UCSD-AML1 (cell line): ENCODE measurements around the gene SHMT1.
A peak's percentile ranks its signal among the peaks of the same experiment; 100 is the strongest.
"Not testable (repeated sequence)": the region's sequence is repeated elsewhere in the genome, so short reads cannot be mapped to it uniquely, and the experiment has no call there.

ENCODE experiments used
- DNase-seq: peaks from one replicate; lab custom pipeline; 2025; ENCODE audit not compliant: unreplicated experiment; lab: John Stamatoyannopoulos, UW

The SHMT1 gene

DNA sequence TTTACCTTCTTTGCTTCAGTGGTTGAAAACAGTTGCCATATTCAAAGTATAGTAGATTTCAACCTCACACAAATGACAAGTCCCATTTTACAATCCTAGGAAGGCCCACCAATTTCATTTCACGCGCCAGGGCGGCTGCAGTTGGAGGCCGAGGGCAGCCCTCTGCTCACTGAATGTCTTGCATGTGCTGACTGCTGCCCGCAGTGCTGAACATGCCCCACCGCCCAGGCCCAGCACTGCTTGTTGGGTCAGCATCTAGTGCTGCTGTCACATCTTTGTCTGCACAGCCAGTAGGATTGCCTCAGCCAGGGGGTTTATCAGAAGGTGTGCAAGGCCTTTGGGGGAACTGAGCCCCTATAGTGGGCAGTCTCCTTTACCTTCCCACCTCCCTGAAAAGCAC lies 36.8 kb downstream of the SHMT1 start:
- DNase-seq, result no peak

DNA sequence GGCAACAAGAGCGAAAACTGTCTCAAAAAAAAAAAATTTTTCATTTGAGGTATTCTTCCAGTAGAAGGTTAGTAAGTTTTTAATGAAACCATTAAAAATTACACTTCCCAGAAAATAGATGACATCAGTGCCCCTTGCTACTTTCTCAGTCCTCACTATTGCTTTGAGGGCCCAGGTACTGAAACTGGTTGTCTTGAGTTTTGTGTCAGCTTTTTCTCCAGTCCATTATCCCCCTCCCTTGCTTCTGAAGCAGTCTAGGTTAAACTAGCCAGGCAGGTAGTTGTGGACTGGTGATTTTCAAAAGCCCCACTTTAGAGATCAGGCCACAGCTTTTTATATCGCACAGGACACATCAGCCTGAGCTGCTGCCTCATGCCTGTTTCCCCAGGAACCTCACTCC lies 37.3 kb downstream of the SHMT1 start:
- no peak for DNase-seq

DNA sequence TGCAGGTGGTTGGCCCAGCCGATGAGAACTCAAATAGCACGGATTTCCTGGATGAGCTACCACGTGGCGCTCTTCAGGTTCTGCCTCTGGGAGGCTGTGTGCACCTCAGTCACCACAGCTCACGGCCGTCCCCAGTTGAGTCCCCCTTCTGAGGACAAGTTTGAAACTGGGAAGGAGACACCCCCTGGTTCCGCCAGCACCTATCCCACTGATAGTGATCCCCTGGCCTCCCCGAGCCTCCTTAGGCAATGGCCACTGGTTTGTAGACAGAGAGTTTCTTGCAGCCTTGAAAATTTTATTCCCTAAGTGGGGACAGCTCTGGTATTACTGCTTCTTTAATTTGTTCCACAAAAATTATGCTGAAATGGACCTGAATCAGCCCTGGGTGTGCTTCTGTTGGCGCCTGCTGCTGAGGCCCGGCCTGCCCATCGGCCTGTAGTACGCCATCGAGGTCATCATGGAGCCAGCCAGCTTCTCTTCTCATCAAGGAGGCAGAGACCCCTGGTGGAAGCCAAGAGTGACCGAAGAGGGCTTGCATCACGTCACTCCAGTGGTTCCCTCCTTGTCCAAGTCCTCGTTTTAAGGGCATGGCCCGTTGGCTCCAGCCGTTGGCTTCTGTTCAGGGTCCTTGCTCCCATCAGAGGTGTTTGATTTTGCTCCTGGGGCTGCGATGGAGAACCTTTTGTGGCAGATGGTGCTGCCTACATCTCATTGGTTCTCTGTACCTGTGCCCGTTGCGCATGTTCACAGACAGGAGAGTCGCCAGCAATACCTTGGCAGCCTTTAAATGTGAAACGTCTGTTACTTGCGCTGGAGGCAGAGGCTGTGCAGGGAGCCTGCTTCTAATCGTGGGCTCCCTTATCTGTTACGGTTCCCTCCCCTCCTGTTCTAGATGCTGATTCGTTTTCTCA lies 39.0 kb downstream of the SHMT1 start:
- no peak for DNase-seq

DNA sequence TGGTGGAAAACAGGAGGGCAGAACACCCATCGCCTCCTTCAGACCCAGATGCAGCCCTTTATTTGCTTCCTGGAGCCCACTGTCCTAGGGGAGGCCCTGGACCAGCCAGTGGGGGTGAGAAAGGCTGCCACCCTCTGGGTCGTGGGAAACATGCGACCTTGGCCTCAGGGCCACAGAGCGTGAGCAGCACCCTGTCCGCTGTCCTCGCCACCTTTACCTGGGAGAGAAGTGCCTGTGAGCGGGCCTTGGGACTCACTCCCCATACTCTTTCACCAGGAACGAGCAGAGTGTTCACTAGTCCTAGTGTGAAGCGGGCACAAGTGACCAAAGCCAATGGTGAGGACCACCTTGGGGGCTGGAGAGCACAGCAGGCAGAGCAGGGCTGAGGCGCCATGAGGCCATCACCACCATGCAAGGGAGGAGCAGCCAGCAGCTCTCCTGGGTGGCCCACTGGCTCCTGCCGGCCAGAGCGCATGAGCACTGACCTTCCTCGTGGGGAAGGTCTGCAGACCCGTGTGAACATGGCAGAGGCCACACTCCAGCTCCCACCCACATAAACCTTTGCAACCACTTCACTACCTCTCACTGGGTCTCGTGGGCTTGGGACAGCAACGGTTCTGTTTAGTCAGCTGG lies 39.7 kb downstream of the SHMT1 start:
- DNase-seq, result no peak

DNA sequence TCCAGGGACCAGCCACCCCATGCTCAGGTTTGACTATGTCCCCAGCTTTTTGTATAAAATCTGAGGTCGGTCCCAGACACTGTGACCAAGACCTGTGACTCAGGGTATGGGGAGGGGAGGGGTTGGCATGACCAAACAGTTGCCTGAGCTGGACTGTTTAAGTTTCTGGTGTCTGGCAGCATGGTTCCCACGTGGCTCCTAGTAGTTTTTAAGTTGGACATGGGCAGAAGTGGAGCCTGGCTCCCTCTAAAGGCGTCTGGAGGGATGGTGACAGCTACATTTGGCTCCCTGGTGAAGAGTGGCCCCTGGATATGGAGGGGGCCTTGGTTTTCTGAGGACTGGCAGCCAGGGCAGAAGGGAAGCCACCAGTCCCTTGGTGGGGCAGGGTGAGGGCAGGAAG lies 40.3 kb downstream of the SHMT1 start:
- no peak for DNase-seq

DNA sequence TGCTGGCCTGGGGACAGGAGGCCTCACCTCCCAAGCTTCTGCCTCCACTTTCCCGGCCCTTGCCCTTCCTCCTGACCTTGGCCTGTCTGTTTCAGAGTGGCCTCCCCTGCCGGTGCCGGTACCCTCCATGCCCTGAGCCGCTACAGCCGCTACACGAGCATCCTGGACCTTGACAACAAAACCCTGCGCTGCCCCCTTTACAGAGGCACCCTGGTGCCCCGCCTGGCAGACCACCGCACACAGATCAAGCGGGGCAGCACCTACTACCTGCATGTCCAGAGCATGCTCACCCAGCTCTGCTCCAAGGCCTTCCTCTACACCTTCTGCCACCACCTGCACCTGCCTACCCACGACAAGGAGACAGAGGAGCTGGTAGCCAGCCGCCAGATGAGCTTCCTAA lies 40.8 kb downstream of the SHMT1 start:
- no peak for DNase-seq

DNA sequence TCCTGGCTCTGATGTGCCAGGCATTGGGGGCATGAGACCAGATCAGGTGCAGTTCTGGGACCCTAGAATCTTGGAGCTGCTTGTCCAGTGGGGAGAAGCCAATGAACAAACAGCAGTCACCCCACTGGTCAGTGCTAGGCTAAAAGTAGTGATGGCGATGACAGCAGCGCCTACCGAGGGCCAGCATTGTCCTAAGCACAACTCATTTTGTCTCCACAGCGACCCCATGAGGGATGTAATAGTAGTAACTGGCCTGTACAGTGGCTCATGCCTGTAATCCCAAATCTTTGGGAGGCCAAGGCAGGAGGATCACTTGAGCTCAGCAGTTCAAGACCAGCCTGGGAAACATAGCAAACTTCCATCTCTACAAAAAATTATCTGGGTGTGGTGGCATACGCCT lies 42.0 kb downstream of the SHMT1 start:
- no peak for DNase-seq

DNA sequence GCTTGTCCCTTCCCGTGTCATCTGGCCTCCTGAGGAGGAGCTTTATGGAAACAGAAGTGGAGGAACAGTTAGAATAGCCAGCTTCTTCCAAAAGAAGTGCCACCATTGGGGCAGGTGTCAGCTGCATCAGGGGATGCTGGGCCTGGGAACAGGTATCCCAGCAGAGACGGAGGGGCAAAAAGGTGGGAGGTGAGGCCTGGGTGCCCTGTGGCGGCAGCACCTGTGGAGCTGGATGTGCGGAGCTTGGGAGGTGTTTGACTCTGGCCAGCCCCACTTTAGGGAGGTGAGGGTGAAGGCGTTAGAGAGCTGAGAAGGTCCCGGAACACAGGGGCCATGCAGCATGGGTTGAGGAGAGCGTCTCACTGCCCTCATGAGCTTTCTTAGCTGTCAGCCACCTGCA lies 43.0 kb downstream of the SHMT1 start:
- DNase-seq, result no peak

DNA sequence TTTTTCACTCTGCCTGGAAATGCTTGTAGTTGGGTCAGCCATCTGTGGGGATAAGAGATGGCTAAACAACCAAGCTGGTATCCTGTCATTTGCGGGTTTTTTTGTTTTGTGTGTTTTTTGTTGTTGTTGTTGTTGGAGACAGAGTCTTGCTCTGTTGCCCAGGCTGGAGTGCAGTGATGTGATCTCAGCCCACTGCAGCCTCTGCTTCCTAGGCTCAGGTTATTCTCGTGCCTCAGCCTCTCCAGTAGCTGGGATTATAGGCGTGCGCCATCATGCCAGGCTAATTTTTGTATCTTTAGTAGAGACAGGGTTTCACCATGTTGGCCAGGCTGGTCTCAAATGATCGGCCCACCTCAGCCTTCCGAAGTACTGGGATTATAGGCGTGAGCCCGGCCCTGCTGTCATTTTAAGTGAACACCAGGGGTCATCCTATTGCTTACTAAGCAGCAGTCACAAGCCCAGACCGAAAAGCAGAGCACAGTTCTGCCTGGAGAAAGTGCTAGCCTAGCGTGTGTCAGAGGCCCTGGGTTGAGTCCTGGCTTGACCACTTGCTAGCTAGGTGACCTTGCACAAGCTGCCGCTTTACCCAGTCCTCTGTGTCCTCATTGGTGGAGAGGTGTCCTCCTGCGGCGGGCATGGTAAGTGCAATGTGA lies 43.6 kb downstream of the SHMT1 start:
- DNase-seq, result no peak

DNA sequence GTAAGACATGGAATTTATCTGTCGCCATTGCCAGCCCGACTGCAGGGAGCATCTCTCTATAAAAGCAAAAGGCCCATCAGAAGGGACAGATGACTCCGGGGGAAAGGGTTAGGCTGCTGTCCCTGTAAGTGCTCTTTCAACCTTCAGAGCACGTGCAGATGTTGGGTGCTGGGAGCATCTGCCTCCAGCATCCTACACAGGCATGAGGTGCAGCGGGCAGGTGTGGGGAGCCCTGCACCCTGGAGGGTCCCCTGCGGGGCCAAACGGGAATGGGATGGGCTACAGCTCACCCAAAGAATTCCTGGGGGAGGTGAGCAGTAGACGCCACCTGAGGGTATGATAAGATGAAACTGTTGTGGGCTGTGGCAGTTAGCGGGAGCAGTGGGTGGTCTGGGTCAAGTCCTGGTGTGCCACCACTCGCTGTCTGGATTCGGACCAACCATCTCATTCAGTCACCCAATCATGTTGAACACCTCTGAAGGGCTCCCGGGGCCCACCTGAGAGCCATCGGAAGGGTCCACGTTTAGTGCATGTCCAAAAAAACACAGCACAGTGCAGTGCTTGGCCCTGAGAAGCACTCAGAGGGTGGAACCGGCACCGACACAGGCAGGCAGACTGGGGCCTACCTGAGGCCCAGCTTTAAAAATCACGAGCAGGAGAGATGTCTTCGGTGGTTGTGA lies 44.4 kb downstream of the SHMT1 start:
- no peak for DNase-seq

DNA sequence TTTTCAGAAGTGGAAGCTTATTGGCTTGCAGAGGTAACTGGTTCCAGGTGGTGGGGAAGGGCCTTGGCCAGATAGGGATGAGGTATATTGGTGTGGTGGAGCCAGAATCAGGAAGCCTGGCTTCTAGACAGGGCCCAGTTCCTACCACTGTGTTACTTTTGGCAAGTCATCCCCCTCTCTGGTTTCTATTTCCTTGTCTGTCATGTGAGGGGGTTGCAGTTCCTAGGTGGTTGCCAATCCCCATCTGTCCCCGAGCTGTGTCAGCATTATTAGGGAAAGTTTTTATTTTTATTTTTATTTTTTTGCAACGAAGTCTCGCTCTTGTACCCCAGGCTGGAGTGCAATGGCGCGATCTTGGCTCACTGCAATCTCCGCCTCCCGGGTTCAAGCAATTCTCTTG lies 45.2 kb downstream of the SHMT1 start:
- no peak for DNase-seq

DNA sequence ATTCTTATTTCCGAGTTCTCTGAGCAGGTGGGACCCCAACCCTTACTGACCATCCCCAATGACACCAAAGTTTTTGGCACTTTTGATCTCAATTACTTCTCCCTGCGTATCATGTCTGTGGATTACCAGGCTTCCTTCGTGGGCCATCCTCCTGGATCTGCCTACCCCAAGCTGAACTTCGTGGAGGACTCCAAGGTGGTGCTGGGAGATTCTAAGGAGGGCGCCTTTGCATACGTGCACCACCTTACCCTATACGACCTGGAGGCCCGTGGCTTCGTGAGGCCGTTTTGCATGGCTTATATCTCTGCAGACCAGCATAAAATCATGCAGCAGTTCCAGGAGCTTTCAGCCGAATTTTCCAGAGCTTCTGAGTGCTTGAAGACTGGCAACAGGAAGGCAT lies 47.4 kb downstream of the SHMT1 start:
- no peak for DNase-seq

DNA sequence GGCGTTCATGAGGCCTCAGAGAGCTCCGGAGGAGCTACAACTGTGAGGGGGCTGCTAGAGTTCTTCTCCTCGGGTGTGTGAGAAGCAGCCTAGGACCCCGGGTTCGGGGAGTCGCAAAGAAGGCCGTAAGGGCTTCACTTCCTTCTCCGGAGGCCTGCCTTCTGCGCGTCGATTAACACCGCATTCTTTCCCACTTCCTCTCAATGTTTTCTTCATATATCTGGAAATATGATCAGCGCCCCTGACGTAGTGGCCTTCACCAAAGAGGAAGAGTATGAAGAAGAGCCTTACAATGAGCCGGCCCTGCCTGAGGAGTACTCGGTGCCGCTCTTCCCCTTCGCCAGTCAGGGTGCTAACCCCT lies 47.8 kb downstream of the SHMT1 start:
- no peak for DNase-seq

DNA sequence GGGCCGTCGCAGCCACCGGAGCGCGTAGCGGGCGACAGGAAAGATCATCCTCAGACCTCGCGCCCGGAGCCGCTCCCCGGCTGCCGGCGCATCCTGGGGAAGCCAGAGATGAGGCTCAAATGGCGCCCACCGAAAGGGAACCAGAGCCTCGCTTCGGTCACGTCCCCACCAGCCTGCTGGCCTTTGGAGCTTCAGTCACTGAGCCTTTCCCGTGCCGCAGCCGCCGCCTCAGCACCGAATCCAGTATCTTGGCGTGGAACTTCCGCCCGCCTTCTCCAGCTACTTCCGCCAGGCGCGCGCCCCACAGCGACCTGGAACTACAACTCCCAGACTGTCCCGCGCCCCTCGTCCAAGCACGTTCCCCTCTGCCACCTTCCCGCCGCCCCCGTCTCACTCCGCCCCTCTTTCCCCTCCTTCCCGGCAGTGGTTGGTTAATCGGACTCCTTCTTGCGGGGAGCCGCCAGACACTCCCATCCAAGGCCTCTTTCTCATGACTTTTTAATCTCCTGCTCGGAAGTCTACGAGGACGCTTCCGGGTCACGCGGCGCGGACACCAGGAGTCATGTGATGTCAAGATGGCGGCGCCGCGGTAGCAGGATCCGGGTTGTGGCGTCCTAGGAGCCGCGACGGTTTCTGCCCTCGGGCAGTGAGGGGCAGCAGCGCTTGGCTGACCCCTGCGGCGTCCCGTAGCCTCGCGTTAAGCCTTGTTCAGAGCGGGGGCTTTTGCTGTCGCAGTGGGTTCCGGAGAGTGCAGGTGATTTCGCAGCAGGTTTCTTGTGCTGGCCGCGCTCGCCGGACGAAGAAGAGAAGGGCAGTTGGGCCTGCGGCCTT lies 48.4 kb downstream of the SHMT1 start, which contains the start of the genes SMCR8 and TOP3A:
SMCR8 (plus strand) TSS at position 563 of the 831 bp plus-strand sequence. CDS start 497 bp downstream, outside the sequence.
TOP3A (minus strand) TSS at position 264 of the 831 bp plus-strand sequence; CDS start at position 48, 216 bp downstream.
- DNase-seq, result peak; percentile 97

DNA sequence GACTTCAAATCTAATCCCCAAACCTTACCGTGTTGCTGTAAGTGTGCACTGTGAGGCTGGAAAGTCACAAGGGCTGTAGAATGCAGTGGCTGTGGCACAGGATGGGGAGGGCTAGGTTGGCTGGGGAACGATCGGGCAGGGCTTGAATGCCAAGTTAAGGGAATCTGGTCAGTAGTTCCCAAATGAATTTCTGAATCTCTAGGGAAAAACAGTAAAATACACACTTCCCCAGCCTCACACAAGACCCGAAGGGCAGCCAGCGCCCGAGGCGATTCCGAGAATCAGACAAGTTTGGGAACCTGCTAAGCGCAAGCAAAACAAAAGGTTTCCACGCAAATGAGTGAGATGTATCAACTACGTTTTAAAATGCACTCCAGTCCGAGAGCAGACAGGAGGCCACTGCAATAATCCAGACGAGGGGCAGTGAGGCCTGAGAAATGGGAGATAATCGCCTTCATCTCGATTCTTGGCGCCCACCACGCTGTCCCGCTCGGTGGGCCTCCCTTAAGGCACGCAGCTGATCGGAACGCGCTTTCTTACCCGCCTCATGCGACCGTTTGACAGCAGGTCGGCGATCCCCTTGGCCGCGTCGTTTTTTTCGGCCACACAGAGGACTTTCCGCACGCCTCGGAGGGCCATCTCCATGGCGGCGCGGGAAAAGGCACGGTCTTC lies 49.2 kb downstream of the SHMT1 start:
- no peak for DNase-seq

DNA sequence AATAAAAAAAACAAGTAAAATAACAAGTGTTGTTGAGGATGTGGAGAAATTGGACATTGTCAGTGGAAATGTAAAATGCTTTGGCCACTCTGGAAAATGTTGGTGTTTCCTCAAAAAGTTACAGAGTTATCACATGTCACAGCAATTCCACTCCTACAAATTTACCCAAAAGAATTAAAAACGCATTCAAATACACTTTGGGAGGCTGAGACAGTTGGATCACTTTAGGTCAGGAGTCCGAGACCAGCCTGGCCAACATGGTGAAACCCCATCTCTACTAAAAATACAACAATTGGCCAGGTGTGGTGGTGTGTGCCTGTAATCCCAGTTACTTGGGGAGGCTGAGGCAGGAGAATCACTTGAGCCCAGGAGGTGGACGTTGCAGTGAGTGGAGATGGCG lies 54.1 kb downstream of the SHMT1 start:
- no peak for DNase-seq

DNA sequence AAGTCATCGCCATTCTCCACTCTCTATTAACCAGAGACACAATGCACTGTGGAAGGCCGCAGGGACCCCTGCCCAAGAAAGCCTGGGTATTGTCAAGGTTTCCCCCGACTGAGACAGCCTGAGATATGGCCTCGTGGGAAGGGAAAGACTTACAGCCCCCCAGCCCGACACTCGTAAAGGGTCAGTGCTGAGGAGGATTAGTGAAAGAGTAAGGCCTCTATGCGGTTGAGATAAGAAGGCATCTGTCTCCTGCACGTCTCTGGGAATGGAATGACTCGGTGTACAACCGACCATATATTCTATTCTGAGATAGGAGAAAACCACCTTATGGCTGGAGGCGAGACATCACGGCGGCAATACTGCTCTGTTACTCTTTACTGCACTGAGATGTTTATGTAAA lies 60.1 kb downstream of the SHMT1 start:
- DNase-seq, result not testable (repeated sequence)

DNA sequence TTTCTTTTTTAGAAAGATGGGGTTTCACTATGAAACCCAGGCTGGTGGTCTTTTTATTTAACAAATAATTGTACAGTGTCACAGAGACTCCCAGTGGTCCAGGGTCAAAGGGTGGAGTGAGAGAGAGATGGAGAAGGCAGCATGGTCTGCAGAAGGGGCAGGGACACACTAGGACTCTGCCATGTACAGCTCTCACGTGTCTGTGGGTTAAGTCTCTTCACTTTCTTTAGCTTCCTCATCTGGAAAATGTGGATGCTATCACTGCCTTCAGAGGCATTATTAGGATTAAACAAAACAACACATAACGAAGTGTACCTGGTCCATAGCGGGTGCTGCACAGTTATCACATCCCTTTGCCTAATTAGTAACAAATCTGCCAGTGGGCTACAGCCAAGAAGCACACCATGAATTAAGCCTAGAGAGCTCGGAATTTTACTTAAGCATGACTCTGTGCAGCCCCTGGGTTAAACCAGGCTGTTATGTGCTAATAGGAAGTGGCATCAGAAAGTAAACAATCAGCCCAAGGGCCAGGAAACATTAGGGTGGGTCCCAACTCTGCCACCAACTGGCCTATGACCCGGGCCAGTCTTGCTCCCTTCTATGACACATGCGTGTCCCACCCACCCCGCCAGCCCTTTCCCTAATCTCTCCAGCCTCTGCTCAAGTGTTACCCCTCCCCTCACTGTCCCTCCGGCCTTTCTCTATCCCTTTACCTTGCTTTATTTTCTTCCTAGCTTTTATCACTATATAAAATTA lies 62.4 kb downstream of the SHMT1 start:
- no peak for DNase-seq

DNA sequence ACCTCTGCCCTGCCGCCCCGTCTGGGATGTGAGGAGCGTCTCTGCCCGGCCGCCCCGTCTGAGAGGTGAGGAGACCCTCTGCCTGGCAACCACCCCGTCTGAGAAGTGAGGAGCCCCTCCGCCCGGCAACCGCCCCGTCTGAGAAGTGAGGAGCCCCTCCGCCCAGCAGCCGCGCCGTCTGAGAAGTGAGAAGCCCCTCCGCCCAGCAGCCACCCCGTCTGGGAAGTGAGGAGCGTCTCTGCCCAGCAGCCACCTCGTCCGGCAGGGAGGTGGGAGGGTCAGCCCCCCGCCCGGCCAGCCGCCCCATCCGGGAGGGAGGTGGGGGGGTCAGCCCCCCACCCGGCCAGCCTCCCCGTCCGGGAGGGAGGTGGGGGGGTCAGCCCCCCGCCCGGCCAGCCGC lies 65.3 kb downstream of the SHMT1 start:
- DNase-seq, result not testable (repeated sequence)
